Loucy (cell line): ENCODE measurements around the gene GBF1.

Experiments
- CTCF ChIP-seq: fragments of 200-600 bp; sonication (generic); conservative IDR thresholded peaks from 2 replicates; pipeline ENCODE4 v1.5.1; 2014; ENCODE audit warnings: mild to moderate bottlenecking, antibody characterized with exemption, low read length
- EZH2phosphoT487 ChIP-seq: fragments of 200-600 bp; IDR thresholded peaks from 2 replicates; pipeline ENCODE4 v1.6.1; 2018; ENCODE audit warnings: antibody characterized with exemption, mild to moderate bottlenecking, moderate library complexity, borderline replicate concordance

- TF ChIP-seq CTCF (no peak), EZH2phosphoT487 (no peak)
Measured at GRCh38 chr10:102324061-102324460, 78.7 kb downstream of the GBF1 start.
